K562 (cell line): Measurements from ENCODE around the gene ETS1. TPM values are rescaled to one million over a fixed set of nuclear protein-coding genes. Genes with fewer than 3 reads are reported as not detected.
"Not testable (repeated sequence)": the region's sequence is repeated elsewhere in the genome, so short reads cannot be mapped to it uniquely, and the experiment has no call there.

ENCODE experiments used
- ATAC-seq: fragments of 200-7000 bp; cut with Tn5 transposase; 3 replicates; pipeline ENCODE4 v1.9.1; 2020; ENCODE audit warnings: moderate library complexity
- BruUV-seq: library from RNA; stranded (reverse); fragments of 400-500 nt; replicated peaks from 2 replicates; lab custom pipeline; 2021; lab: Mats Ljungman, UMichigan
- CTCF ChIA-PET: fragments of 300-600 bp; formaldehyde crosslinking; extraction: SDS; loops from one replicate; lab custom pipeline; 2021; ENCODE audit warnings: low intra/inter-chr PET ratio; lab: Yijun Ruan, JAX
- POLR2A ChIA-PET: fragments of 300-600, 350-650 bp; sonication (Branson Sonifier 250); formaldehyde crosslinking; extraction: SDS; loops from one replicate; lab custom pipeline; 2021; ENCODE audit warnings: antibody characterized with exemption, inconsistent platforms; lab: Yijun Ruan, JAX
- DNase-seq, 4 experiments: peaks; one replicate each; pipeline versions ENCODE4 v3.0.0 to v3.0.0-alpha.2; 2011 to 2018; ENCODE audit warnings: low spot score in 3 of 4, mixed read lengths in 3 of 4; ENCODE audit errors: extremely low read depth in 1 of 4
- FAIRE-seq: peaks from 2 replicates; lab custom pipeline; 2011; peaks lifted over from hg19 to GRCh38; lab: Jason Lieb, UNC
- H2AFZ ChIP-seq: 2 replicates; pipeline ENCODE4 v1.6.0; 2011; ENCODE audit warnings: low read depth, low read length, control low read depth, inconsistent platforms
- H3K27ac ChIP-seq: fragments of 200-600 bp; 3 replicates; pipeline ENCODE4 v1.8.0; 2011; ENCODE audit warnings: low read depth, mild to moderate bottlenecking, control low read depth, inconsistent platforms, low read length, moderate library complexity, mixed read lengths; ENCODE audit errors: extremely low read depth
- H3K27me3 ChIP-seq, 2 experiments: fragments of 300-600 bp in 1 of 2; 2 replicates in 1 of 2; 3 replicates in 1 of 2; pipeline versions ENCODE4 v1.6.0 to v1.8.0; 2011; ENCODE audit warnings: inconsistent platforms in 2 of 2, low read length in 2 of 2, mild to moderate bottlenecking in 1 of 2, mixed read lengths in 1 of 2, moderate library complexity in 1 of 2; ENCODE audit not compliant: control insufficient read depth in 2 of 2, insufficient read depth in 2 of 2
- H3K36me3 ChIP-seq: fragments of 300-600 bp; 3 replicates; pipeline ENCODE4 v1.8.0; 2011; ENCODE audit warnings: mild to moderate bottlenecking, low read length, inconsistent platforms; ENCODE audit not compliant: control insufficient read depth, insufficient read depth
- H3K4me1 ChIP-seq, 2 experiments: fragments of 200-600 bp in 1 of 2; replicated peaks in 1 of 2; 2 replicates in 1 of 2; 3 replicates in 1 of 2; pipeline versions ENCODE4 v1.5.1 to v1.8.0; 2011; ENCODE audit warnings: inconsistent platforms in 2 of 2, low read length in 2 of 2, mild to moderate bottlenecking in 1 of 2, mixed read lengths in 1 of 2, moderate library complexity in 1 of 2; ENCODE audit not compliant: control insufficient read depth in 2 of 2, insufficient read depth in 2 of 2
- H3K4me2 ChIP-seq: 2 replicates; pipeline ENCODE4 v1.6.1; 2011; ENCODE audit warnings: low read length, control low read depth, inconsistent platforms, mixed read lengths; ENCODE audit not compliant: insufficient read depth
- H3K4me3 ChIP-seq: fragments of 200-600 bp; sonication (generic), shearing (Covaris generic); 2 replicates; pipeline ENCODE4 v1.5.1; 2016; ENCODE audit warnings: control low read depth, inconsistent platforms
- H3K79me2 ChIP-seq: fragments of 200-600 bp; 3 replicates; pipeline ENCODE4 v1.8.0; 2011; ENCODE audit warnings: low read length, inconsistent platforms; ENCODE audit not compliant: control insufficient read depth, insufficient read depth
- H3K9ac ChIP-seq, 2 experiments: 2 replicates each; pipeline versions ENCODE4 v1.6.0 to v1.6.1; 2011; ENCODE audit warnings: low read depth in 2 of 2, low read length in 2 of 2, control low read depth in 1 of 2, inconsistent platforms in 1 of 2, mild to moderate bottlenecking in 1 of 2, mixed read lengths in 1 of 2; ENCODE audit not compliant: insufficient read depth in 1 of 2
- H3K9me1 ChIP-seq: one replicate; pipeline ENCODE4 v1.6.0; 2011; ENCODE audit warnings: inconsistent platforms, mild to moderate bottlenecking, low read length, moderate library complexity; ENCODE audit not compliant: control insufficient read depth, insufficient read depth
- H3K9me3 ChIP-seq: replicated peaks from 2 replicates; pipeline ENCODE4 v1.5.1; 2011; ENCODE audit warnings: low read depth, low read length, inconsistent platforms; ENCODE audit not compliant: control insufficient read depth, insufficient read depth
- H4K20me1 ChIP-seq: replicated peaks from 2 replicates; pipeline ENCODE4 v1.6.1; 2011; ENCODE audit warnings: low read length, inconsistent platforms, mixed read lengths; ENCODE audit not compliant: control insufficient read depth, insufficient read depth
- BRD4 ChIP-seq: fragments of 200-600 bp; sonication (generic); IDR thresholded peaks from 2 replicates; pipeline ENCODE4 v1.6.1; 2017; ENCODE audit warnings: inconsistent platforms
- SPI1 ChIP-seq: IDR thresholded peaks from 2 replicates; pipeline ENCODE4 v1.6.1; 2011; ENCODE audit warnings: low read depth, low read length, control low read depth, borderline replicate concordance
- ZNF146 ChIP-seq: IDR thresholded peaks from one replicate; pipeline ENCODE4 v1.6.1; 2018; ENCODE audit warnings: missing compliant biosample characterization; ENCODE audit not compliant: unreplicated experiment
- ZNF324 ChIP-seq: fragments of 250-450 bp; sonication (Bioruptor Pico); IDR thresholded peaks from 2 replicates; pipeline ENCODE4 v1.4.0; 2020; ENCODE audit warnings: mild to moderate bottlenecking
- WGBS: fragments of 100-300 bp; shearing (Covaris generic); methylation state at CpG from one replicate; pipeline ENCODE4 v1.1.6; 2016; ENCODE audit warnings: low coverage, mixed read lengths; ENCODE audit not compliant: insufficient coverage; ENCODE audit errors: missing lambda C conversion rate; 5-methylcytosine and 5-hydroxymethylcytosine counted together
- in situ Hi-C: fragments of 300-500 bp; cut with MboI; formaldehyde crosslinking; loops from 4 replicates; pipeline ENCODE4 v1.15.0; 2018; ENCODE audit warnings: inconsistent platforms, mixed read lengths
- intact Hi-C: fragments of 100-400 bp; cut with micrococcal nuclease; formaldehyde crosslinking; loops from 2 replicates; pipeline ENCODE4 v1.14.2; 2022
- polyA plus RNA-seq, 8 experiments: library from polyadenylated mRNA; depleted of rRNA in 4 of 8; stranded (reverse) in 5 of 8; unstranded in 3 of 8; fragments of >200 nt; fragmentation: Nextera tagmentation in 2 of 8; fragmentation: Illumina TruSeq in 1 of 8; extraction: Ambion mirVana in 2 of 8; extraction: Trizol in 1 of 8; gene quantifications; 2 replicates each; pipeline versions ENCODE4 v1.2.1 to v1.2.3, GENCODE V29; 2011 to 2014; ENCODE audit warnings: inconsistent platforms in 1 of 8, missing spikeins in 1 of 8
- total RNA-seq, 7 experiments: library from RNA; depleted of rRNA in 6 of 7; stranded (reverse); fragments of >200 nt in 6 of 7; fragmentation: Illumina TruSeq in 2 of 7; extraction: Trizol in 2 of 7; gene quantifications; 2 replicates each; pipeline versions ENCODE4 v1.2.1 to v1.2.3, GENCODE V29; 2011 to 2021; ENCODE audit warnings: low replicate concordance in 1 of 7
- TF ChIP-seq, protein P1 (sequence below): sonication (generic); formaldehyde crosslinking; IDR thresholded peaks from 2 replicates; pipeline ENCODE4 v1.8.0; 2023; ENCODE audit warnings: missing genetic modification reagents, mild to moderate bottlenecking, borderline replicate concordance

The ETS1 gene
- total and polyA plus RNA-seq, 9 of the 15 experiments (the other 6 are each of a cell fraction or from before 2014, with no cell fraction given), result 0.04 to 1.4 (median 0.23) TPM

GRCh38 chr11:128450425-128450824 lies 136.9 kb downstream of the ETS1 start:
- intact Hi-C loops, H4K20me1 ChIP-seq, in situ Hi-C loops: not testable (repeated sequence)
- peak; percentile 3 for TF ChIP-seq ZNF146 (CRISPR knock-in tag)
- TF ChIP-seq, all 486 proteins: peak for 1; not testable (repeated sequence) for 485
- H3K4me3 ChIP-seq, H3K27ac ChIP-seq, POLR2A ChIA-PET, H3K4me2 ChIP-seq, DNase-seq, FAIRE-seq, ATAC-seq, H3K4me1 ChIP-seq, H2AFZ ChIP-seq, CTCF ChIA-PET, H3K9me1 ChIP-seq, H3K79me2 ChIP-seq, H3K36me3 ChIP-seq, H3K9me3 ChIP-seq, BruUV-seq, H3K27me3 ChIP-seq, H3K9ac ChIP-seq: not testable (repeated sequence)
- 0% methylated on average over 4 of the region's 4 CpGs for WGBS

DNA sequence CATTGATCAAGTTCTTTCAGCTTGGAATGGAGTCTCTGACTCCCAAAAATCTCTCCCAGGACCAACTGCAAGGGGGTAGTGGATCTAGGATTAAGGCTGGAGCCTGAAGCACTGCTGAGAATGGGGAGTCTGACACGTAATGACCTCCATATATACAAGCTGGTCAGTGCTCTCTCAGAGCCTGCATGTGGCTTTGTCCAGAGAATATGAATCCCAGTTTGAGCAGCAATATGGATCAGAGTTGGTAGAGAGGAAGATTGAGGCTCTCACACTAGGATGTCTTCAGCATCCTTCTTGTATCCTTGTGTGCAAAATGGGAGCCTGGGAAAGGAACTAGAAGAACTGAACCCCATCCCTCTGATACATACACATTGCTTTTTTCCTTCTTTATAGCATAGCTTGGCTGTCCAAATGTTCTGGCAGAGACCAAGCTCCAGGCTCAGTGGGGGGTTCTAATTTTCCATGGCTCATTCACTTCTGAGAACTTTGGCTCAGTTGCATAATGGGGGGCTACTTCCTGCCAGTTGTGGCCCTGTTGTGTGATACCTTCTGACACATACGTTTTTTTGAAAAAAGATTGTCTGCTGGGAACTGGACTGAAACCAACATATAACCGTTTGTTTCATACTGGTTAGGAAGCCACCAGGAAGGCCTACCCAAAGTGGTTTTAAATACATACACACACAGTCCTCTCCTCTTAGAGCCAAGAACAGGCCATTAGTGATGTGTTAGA lies 138.2 kb downstream of the ETS1 start:
- ATAC-seq (no peak), FAIRE-seq (no peak), DNase-seq (no peak)
- ChIA-PET POLR2A (no interaction called here), CTCF (no interaction called here)
- Histone ChIP-seq H4K20me1 (no peaks in the 10 kb centered on the region), H3K79me2 (no peaks in the 10 kb centered on the region), H3K4me1 (no peaks in the 10 kb centered on the region; a peak in 1 of 5 replicates), H3K9me1 (no peaks in the 10 kb centered on the region), H3K27ac (no peak overlapping the region), H2AFZ (no peak overlapping the region), H3K36me3 (no peaks in the 10 kb centered on the region), H3K27me3 (no peaks in the 10 kb centered on the region; a peak in 1 of 5 replicates), H3K9ac (no peak overlapping the region), H3K4me2 (no peak overlapping the region), H3K4me3 (no peak overlapping the region), H3K9me3 (no peaks in the 10 kb centered on the region)
- intact Hi-C loops (no loop called here), in situ Hi-C loops (no loop called here)
- no peak for TF ChIP-seq BRD4
- no peak for TF ChIP-seq ZNF324 (CRISPR knock-in tag)
- TF ChIP-seq, protein P1, sequence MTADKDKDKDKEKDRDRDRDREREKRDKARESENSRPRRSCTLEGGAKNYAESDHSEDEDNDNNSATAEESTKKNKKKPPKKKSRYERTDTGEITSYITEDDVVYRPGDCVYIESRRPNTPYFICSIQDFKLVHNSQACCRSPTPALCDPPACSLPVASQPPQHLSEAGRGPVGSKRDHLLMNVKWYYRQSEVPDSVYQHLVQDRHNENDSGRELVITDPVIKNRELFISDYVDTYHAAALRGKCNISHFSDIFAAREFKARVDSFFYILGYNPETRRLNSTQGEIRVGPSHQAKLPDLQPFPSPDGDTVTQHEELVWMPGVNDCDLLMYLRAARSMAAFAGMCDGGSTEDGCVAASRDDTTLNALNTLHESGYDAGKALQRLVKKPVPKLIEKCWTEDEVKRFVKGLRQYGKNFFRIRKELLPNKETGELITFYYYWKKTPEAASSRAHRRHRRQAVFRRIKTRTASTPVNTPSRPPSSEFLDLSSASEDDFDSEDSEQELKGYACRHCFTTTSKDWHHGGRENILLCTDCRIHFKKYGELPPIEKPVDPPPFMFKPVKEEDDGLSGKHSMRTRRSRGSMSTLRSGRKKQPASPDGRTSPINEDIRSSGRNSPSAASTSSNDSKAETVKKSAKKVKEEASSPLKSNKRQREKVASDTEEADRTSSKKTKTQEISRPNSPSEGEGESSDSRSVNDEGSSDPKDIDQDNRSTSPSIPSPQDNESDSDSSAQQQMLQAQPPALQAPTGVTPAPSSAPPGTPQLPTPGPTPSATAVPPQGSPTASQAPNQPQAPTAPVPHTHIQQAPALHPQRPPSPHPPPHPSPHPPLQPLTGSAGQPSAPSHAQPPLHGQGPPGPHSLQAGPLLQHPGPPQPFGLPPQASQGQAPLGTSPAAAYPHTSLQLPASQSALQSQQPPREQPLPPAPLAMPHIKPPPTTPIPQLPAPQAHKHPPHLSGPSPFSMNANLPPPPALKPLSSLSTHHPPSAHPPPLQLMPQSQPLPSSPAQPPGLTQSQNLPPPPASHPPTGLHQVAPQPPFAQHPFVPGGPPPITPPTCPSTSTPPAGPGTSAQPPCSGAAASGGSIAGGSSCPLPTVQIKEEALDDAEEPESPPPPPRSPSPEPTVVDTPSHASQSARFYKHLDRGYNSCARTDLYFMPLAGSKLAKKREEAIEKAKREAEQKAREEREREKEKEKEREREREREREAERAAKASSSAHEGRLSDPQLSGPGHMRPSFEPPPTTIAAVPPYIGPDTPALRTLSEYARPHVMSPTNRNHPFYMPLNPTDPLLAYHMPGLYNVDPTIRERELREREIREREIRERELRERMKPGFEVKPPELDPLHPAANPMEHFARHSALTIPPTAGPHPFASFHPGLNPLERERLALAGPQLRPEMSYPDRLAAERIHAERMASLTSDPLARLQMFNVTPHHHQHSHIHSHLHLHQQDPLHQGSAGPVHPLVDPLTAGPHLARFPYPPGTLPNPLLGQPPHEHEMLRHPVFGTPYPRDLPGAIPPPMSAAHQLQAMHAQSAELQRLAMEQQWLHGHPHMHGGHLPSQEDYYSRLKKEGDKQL, result no peak
- no peak for TF ChIP-seq SPI1
- WGBS, result 0% methylated on average over 3 of the region's 3 CpGs
- no TSS peak for BruUV-seq
